Suppressor macrophage (primary cell): ENCODE results near the gene FOXRED2.

ENCODE experiments used
- DNase-seq, 4 experiments: peaks; one replicate each; pipeline ENCODE4 v3.0.0-alpha.2; 2020 to 2022

Gene FOXRED2

GRCh38 chr22:36514766-36515165 is 7.9 kb upstream of the FOXRED2 start:
- DNase-seq: peak; percentile 34 to 59 (median 51)

GRCh38 chr22:36512991-36513390 is 6.2 kb upstream of the FOXRED2 start:
- peak; percentile 18 to 68 (median 45) for DNase-seq

DNA sequence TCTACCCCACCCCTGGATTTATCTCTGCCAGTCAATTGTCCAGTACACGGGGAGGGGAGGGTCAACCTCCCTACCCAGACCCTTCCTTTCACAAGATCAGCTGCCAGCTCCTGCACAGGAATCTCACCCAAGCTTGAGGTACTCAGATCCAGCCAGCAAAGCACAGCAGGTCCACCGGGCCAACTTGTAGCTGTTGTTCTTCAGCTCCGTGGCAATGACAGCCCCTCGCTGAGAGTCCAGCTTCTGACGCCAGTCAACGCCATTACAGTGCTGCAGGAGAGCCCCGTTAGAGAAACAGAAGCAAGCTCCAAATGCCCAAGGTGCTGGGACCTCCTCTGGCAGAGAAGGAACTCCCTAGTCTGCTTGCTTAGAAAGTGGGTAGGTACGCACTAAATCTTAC is 5.5 kb upstream of the FOXRED2 start:
- DNase-seq: no peak

DNA sequence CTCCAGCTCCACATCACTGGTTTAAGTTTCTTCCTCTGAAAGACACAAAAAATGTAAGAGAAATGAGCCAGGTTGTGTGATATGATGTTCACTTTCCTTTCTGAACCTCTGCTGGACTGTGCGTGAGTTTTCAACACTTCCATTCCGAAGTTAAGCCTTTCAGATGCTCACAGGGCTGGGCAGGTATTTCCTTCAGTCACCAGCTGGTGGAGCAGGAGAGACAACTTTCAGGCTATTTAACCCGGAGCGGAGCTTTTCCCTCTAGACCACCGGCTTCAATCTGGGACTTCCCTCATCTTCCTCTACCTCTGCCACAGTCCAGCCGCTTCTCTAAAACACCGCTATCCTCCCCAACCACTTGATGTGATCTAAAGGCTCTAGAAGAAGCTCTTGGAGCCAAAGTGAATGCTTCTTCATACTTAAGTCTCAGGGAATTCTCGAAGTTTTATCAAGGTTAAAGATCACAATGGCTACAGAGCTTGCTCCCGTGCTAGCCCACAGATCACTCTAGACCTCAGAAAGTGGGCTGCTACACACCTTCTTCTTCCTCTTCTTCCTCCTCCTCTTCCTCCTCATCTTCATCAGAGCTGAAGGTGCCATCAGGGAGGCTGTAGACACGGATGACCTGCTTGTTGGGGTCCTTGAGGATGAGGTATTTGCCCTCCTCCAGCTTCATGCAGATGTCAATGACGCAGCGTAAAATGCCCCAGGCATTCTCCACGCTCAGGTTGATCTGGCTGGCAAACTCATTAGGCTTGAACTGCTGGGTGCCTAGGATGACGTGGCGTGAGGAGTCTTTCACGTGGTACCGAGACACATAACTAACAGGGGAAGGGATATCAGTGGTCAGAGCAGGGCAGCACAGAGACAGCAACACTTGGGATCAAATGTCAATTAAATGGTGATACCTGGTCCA is 4.4 kb upstream of the FOXRED2 start:
- peak; percentile 51 to 68 (median 62) for DNase-seq

DNA sequence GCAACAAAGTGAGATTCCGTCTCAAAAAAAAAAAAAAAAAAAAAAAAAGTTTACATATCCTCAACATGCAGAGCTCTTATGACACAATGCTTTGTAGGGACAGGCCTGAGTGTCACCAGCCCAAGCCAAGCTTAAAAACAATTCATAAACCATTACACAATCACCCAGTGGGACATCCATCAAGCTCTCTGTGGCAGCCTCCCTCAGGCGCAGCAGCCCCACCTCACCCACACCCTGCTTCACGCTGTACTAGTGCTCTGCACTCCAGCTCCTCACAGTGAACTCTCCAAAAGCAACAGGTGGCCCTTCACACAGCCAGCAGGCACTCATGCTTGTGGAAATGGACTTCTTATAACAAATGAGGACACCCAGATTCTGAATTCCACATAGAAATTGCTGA is 3.5 kb upstream of the FOXRED2 start:
- no peak for DNase-seq

GRCh38 chr22:36507518-36508010 is 724 bp upstream of the FOXRED2 start:
- no peak for DNase-seq

DNA sequence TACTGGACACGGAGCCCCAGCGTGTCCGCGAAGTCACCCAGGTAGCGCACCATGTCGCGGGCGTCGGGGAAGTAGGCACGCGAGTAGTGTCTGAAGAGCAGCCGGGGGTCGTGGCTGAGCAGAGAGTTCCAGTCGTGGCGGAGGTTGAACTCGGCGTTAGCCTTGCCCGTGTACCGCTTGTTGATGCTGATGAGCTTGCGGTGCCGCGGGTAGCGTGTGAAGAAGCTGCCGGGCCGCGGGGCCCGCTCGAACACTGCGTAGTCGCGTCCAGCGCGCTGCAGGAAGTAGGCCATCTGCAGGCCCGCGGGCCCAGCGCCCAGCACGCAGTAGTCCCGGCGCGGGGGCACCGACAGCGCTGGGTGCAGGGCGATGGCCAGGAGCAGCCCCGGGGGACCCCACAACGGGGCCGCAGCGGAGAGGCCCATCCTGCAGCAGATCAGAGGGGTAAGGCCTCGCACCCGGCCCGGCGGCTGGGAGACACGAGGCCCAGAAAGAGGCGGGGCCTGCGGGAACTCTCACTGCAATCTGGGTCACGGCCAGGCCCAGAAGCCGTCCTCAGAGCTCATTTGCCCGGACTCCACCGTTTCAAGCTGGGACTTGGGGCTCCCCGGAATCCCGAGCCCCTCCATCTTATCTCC is 723 bp downstream of the FOXRED2 start:
- DNase-seq: no peak

GRCh38 chr22:36497910-36498665 is 8.8 kb downstream of the FOXRED2 start:
- no peak for DNase-seq

DNA sequence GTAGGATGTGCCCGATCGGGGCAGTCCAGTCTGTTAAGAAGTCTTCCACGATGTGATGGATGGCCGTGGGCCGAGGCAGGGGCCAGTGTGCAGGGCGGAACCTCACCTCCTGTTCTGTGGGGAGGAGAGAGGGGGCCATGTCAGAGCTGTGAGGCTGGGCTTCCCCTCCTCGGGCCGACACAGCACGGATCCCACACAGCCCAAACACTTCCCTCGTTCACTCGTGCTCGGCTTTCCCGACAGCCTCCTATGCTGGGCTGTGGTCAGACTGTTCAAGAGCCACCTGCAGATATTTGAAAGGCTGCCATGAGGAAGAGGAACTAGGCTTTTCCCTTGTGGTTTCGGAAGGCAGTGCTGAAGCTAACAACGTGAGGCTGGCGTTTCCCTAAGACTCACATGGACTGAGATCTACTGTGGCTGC is 13.1 kb downstream of the FOXRED2 start:
- DNase-seq: peak; percentile 87 to 94 (median 91)

GRCh38 chr22:36492109-36492508 is 14.7 kb downstream of the FOXRED2 start:
- DNase-seq: no peak

DNA sequence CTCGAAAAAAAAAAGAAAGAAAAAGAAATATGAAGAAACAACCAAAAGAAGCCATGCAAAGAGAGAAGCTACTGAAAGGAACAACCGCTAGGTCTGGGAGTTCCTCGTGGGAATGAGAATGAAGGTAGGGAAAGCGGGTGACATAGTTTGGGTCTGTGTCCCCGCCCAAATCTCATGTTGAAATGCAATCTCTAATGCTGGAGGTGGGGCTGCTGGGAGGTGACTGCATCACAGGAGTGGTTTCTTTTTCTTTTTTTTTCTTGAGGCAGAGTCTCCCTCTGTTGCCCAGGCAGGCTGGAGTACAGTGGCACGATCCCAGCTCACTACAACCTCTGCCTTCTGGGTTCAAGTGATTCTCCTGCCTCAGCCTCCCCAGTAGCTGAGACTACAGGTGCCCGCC is 15.7 kb downstream of the FOXRED2 start:
- DNase-seq: no peak

GRCh38 chr22:36486619-36487384 is 20.0 kb downstream of the FOXRED2 start:
- DNase-seq: peak in 2 of 4 experiments; percentile 43 to 47

GRCh38 chr22:36481393-36482168 is 25.3 kb downstream of the FOXRED2 start, which contains the start of gene TXN2:
TXN2 (minus strand) TSS chr22:36481640; CDS start chr22:36480837, 803 bp downstream.
- DNase-seq: peak; percentile 95 to 99 (median 97)

GRCh38 chr22:36480941-36481392 is 25.9 kb downstream of the FOXRED2 start:
- DNase-seq: no peak

- no peak for DNase-seq
These were observed 27.9 kb downstream of the FOXRED2 start for GRCh38 chr22:36478966-36479365.

DNA sequence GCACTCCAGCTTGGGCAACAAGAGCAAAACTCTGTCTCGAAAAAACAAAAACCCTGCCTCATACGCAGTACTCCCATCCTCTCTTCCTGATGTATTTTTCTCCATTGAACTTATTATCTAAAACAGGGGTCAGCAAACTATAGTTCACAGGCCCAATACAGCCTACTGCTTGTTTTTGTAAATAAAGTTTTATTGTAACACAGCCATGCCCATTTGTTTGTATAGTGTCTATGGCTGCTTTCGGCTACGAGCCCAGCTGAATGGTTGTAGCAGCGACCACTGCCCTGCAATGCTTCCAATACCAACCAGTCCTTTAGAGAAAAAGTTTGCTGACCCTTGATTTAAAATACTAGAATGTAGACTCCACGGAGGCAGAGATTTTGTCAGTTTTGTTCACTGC is 31.5 kb downstream of the FOXRED2 start:
- no peak for DNase-seq

DNA sequence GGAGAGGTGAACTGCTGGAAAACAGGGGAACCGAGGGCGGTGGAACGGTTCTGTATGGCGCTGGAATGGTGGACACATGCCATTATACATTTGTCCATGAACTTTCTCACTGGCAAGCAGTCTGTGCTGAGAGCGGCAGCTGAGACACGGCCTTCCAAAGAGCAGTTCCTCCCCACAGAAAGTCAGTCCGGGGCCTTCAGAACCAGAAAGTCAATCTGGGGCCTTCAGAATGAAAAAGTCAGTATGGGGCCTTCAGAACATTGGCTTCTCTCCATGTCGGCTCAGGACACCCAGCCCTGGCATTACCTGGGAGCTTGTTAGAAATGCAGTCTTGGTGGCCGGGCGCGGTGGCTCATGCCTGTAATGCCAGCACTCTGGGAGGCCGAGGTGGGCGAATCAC is 34.2 kb downstream of the FOXRED2 start:
- no peak for DNase-seq

DNA sequence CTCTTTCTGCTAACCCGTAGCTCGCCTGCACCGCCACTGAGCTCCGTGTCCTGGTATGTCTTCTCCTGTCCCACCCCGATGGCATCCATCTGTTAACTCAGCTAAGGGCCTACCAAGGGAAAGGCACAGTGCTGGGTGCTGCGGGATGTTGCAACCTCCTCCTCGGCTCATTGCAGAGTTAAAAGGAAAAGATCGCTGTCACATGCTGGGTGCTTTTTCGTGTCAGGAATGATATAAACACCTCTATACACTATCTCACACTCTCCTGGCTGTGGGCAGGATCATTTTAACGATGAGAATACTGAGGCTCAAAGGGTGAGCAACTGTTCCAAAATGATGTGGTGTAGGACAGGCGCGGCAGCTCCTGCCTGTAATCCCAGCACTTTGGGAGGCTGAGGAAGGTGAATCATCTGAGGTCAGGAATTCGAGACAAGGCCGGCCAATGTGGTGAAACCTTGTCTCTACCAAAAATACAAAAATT is 35.5 kb downstream of the FOXRED2 start:
- no peak for DNase-seq

- no peak for DNase-seq
These were observed 35.9 kb downstream of the FOXRED2 start for GRCh38 chr22:36470994-36471331.

GRCh38 chr22:36470162-36470993 is 36.5 kb downstream of the FOXRED2 start:
- DNase-seq: peak; percentile 82 to 93 (median 88)
